ENCODE data around the gene ARL16. TPM values are rescaled to one million over a fixed set of nuclear protein-coding genes. Genes with fewer than 3 reads are reported as not detected.

ARL16 gene
- total RNA-seq: 23.4 and 29.4 TPM in 2 replicates

GRCh38 chr17:81683584-81684441, at the start of gene ARL16, which contains the start of gene HGS:
Gene ARL16 (minus strand): TSS chr17:81683797. CDS start chr17:81683753, 44 bp downstream.
Gene HGS (plus strand): TSS chr17:81684011. CDS start chr17:81684067, 56 bp downstream.

GRCh38 chr17:81711814-81712467, 28.3 kb upstream of the ARL16 start, which contains the start of gene SLC25A10:
Gene SLC25A10 (plus strand): TSS chr17:81712284. CDS start chr17:81712427, 143 bp downstream.

GRCh38 chr17:81702934-81703746, 19.5 kb upstream of the ARL16 start, which contains the start of gene MRPL12:
Gene MRPL12 (plus strand): TSS chr17:81703367. CDS start chr17:81703502, 135 bp downstream.

GRCh38 chr17:81666342-81667191, 17.0 kb downstream of the ARL16 start, which contains the start of the genes CCDC137 and OXLD1:
Gene CCDC137 (plus strand): TSS chr17:81666737. CDS start chr17:81666767, 30 bp downstream.
Gene OXLD1 (minus strand): TSS chr17:81666605. CDS start chr17:81666577, 28 bp downstream.

GRCh38 chr17:81656118-81656743, 27.4 kb downstream of the ARL16 start, which contains the start of gene PDE6G:
Gene PDE6G (minus strand): TSS chr17:81656542. CDS start chr17:81653305, 3,237 bp downstream.

GRCh38 chr17:81636505-81637288, 46.9 kb downstream of the ARL16 start, which contains the start of the genes NPLOC4 and TSPAN10:
Gene NPLOC4 (minus strand): TSS chr17:81637112. CDS start chr17:81636930, 182 bp downstream.
Gene TSPAN10 (plus strand): TSS chr17:81637196. CDS start chr17:81642413, 5,217 bp downstream.

Other genes with a start within 250 kb of the ARL16 start
- 5,856 and 6,691 TPM in 2 replicates for gene ACTG1, start 171.0 kb downstream of the ARL16 start, total RNA-seq
- not detected in 2 replicates for gene FSCN2, start 155.4 kb downstream of the ARL16 start, total RNA-seq
- gene FAAP100, start 131.4 kb downstream of the ARL16 start, total RNA-seq: 30.0 and 30.6 TPM in 2 replicates
- gene NPLOC4, start 46.7 kb downstream of the ARL16 start, total RNA-seq: 44.7 and 53.7 TPM in 2 replicates
- gene TSPAN10, start 46.6 kb downstream of the ARL16 start, total RNA-seq: 0.49 TPM in 1 of 2 replicates, not detected in the other
- gene PDE6G, start 27.3 kb downstream of the ARL16 start, total RNA-seq: not detected in 2 replicates
- 30.6 and 34.2 TPM in 2 replicates for gene OXLD1, start 17.2 kb downstream of the ARL16 start, total RNA-seq
- gene CCDC137, start 17.1 kb downstream of the ARL16 start, total RNA-seq: 11.0 and 18.8 TPM in 2 replicates
- gene HGS, start 214 bp upstream of the ARL16 start, total RNA-seq: 85.4 and 99.3 TPM in 2 replicates
- gene MRPL12, start 19.6 kb upstream of the ARL16 start, total RNA-seq: 82.5 and 175 TPM in 2 replicates
- 13.2 and 39.5 TPM in 2 replicates for gene SLC25A10, start 28.5 kb upstream of the ARL16 start, total RNA-seq
- not detected in 2 replicates for gene GCGR, start 120.4 kb upstream of the ARL16 start, total RNA-seq
- 54.0 and 72.8 TPM in 2 replicates for gene MCRIP1, start 149.5 kb upstream of the ARL16 start, total RNA-seq
- not detected in 2 replicates for gene PPP1R27, start 151.3 kb upstream of the ARL16 start, total RNA-seq
- 1,696 and 1,977 TPM in 2 replicates for gene P4HB, start 176.7 kb upstream of the ARL16 start, total RNA-seq
- 274 and 312 TPM in 2 replicates for gene ARHGDIA, start 187.5 kb upstream of the ARL16 start, total RNA-seq
- gene ALYREF, start 207.8 kb upstream of the ARL16 start, total RNA-seq: 109 and 236 TPM in 2 replicates
- 256 and 274 TPM in 2 replicates for gene ANAPC11, start 207.9 kb upstream of the ARL16 start, total RNA-seq
- 3.4 and 3.6 TPM in 2 replicates for gene NPB, start 218.4 kb upstream of the ARL16 start, total RNA-seq
- gene PCYT2, start 227.6 kb upstream of the ARL16 start, total RNA-seq: 74.0 and 100 TPM in 2 replicates
- gene SIRT7, start 234.4 kb upstream of the ARL16 start, total RNA-seq: 14.7 and 22.4 TPM in 2 replicates
- 10.7 and 15.5 TPM in 2 replicates for gene MAFG, start 243.9 kb upstream of the ARL16 start, total RNA-seq

All from hair follicular keratinocyte (primary cell).